K562 (cell line): ENCODE measurements around the gene SLC49A3. TPM values are rescaled to one million over a fixed set of nuclear protein-coding genes. Genes with fewer than 3 reads are reported as not detected.

ENCODE experiments used
- ATAC-seq: fragments of 200-7000 bp; cut with Tn5 transposase; 3 replicates; pipeline ENCODE4 v1.9.1; 2020; ENCODE audit warnings: moderate library complexity
- BruUV-seq: library from RNA; stranded (reverse); fragments of 400-500 nt; replicated peaks from 2 replicates; lab custom pipeline; 2021; lab: Mats Ljungman, UMichigan
- CTCF ChIA-PET: fragments of 300-600 bp; formaldehyde crosslinking; extraction: SDS; loops from one replicate; lab custom pipeline; 2021; ENCODE audit warnings: low intra/inter-chr PET ratio; lab: Yijun Ruan, JAX
- POLR2A ChIA-PET: fragments of 300-600, 350-650 bp; sonication (Branson Sonifier 250); formaldehyde crosslinking; extraction: SDS; loops from one replicate; lab custom pipeline; 2021; ENCODE audit warnings: antibody characterized with exemption, inconsistent platforms; lab: Yijun Ruan, JAX
- DNase-seq, 4 experiments: peaks; one replicate each; pipeline versions ENCODE4 v3.0.0 to v3.0.0-alpha.2; 2011 to 2018; ENCODE audit warnings: low spot score in 3 of 4, mixed read lengths in 3 of 4; ENCODE audit errors: extremely low read depth in 1 of 4
- FAIRE-seq: peaks from 2 replicates; lab custom pipeline; 2011; peaks lifted over from hg19 to GRCh38; lab: Jason Lieb, UNC
- H2AFZ ChIP-seq: 2 replicates; pipeline ENCODE4 v1.6.0; 2011; ENCODE audit warnings: low read depth, low read length, control low read depth, inconsistent platforms
- H3K27ac ChIP-seq: fragments of 200-600 bp; 3 replicates; pipeline ENCODE4 v1.8.0; 2011; ENCODE audit warnings: low read depth, mild to moderate bottlenecking, control low read depth, inconsistent platforms, low read length, moderate library complexity, mixed read lengths; ENCODE audit errors: extremely low read depth
- H3K27me3 ChIP-seq, 2 experiments: fragments of 300-600 bp in 1 of 2; 2 replicates in 1 of 2; 3 replicates in 1 of 2; pipeline versions ENCODE4 v1.6.0 to v1.8.0; 2011; ENCODE audit warnings: inconsistent platforms in 2 of 2, low read length in 2 of 2, mild to moderate bottlenecking in 1 of 2, mixed read lengths in 1 of 2, moderate library complexity in 1 of 2; ENCODE audit not compliant: control insufficient read depth in 2 of 2, insufficient read depth in 2 of 2
- H3K36me3 ChIP-seq: fragments of 300-600 bp; 3 replicates; pipeline ENCODE4 v1.8.0; 2011; ENCODE audit warnings: mild to moderate bottlenecking, low read length, inconsistent platforms; ENCODE audit not compliant: control insufficient read depth, insufficient read depth
- H3K4me1 ChIP-seq, 2 experiments: fragments of 200-600 bp in 1 of 2; replicated peaks in 1 of 2; 2 replicates in 1 of 2; 3 replicates in 1 of 2; pipeline versions ENCODE4 v1.5.1 to v1.8.0; 2011; ENCODE audit warnings: inconsistent platforms in 2 of 2, low read length in 2 of 2, mild to moderate bottlenecking in 1 of 2, mixed read lengths in 1 of 2, moderate library complexity in 1 of 2; ENCODE audit not compliant: control insufficient read depth in 2 of 2, insufficient read depth in 2 of 2
- H3K4me2 ChIP-seq: 2 replicates; pipeline ENCODE4 v1.6.1; 2011; ENCODE audit warnings: low read length, control low read depth, inconsistent platforms, mixed read lengths; ENCODE audit not compliant: insufficient read depth
- H3K4me3 ChIP-seq: fragments of 200-600 bp; sonication (generic), shearing (Covaris generic); 2 replicates; pipeline ENCODE4 v1.5.1; 2016; ENCODE audit warnings: control low read depth, inconsistent platforms
- H3K79me2 ChIP-seq: fragments of 200-600 bp; 3 replicates; pipeline ENCODE4 v1.8.0; 2011; ENCODE audit warnings: low read length, inconsistent platforms; ENCODE audit not compliant: control insufficient read depth, insufficient read depth
- H3K9ac ChIP-seq, 2 experiments: 2 replicates each; pipeline versions ENCODE4 v1.6.0 to v1.6.1; 2011; ENCODE audit warnings: low read depth in 2 of 2, low read length in 2 of 2, control low read depth in 1 of 2, inconsistent platforms in 1 of 2, mild to moderate bottlenecking in 1 of 2, mixed read lengths in 1 of 2; ENCODE audit not compliant: insufficient read depth in 1 of 2
- H3K9me1 ChIP-seq: one replicate; pipeline ENCODE4 v1.6.0; 2011; ENCODE audit warnings: inconsistent platforms, mild to moderate bottlenecking, low read length, moderate library complexity; ENCODE audit not compliant: control insufficient read depth, insufficient read depth
- H3K9me3 ChIP-seq: replicated peaks from 2 replicates; pipeline ENCODE4 v1.5.1; 2011; ENCODE audit warnings: low read depth, low read length, inconsistent platforms; ENCODE audit not compliant: control insufficient read depth, insufficient read depth
- H4K20me1 ChIP-seq: replicated peaks from 2 replicates; pipeline ENCODE4 v1.6.1; 2011; ENCODE audit warnings: low read length, inconsistent platforms, mixed read lengths; ENCODE audit not compliant: control insufficient read depth, insufficient read depth
- CBX5 ChIP-seq: IDR thresholded peaks from 2 replicates; pipeline ENCODE4 v1.6.1; 2014; ENCODE audit warnings: low read depth, borderline replicate concordance
- NRF1 ChIP-seq, 2 experiments: fragments of 450-650 bp; IDR thresholded peaks in 1 of 2; conservative IDR thresholded peaks in 1 of 2; 2 replicates each; pipeline ENCODE4 v1.6.1; 2014; ENCODE audit warnings: mild to moderate bottlenecking in 2 of 2
- USF1 ChIP-seq: sonication (generic); formaldehyde crosslinking; IDR thresholded peaks from 2 replicates; pipeline ENCODE4 v1.9.0; 2022; ENCODE audit warnings: mild to moderate bottlenecking, missing genetic modification reagents
- USF2 ChIP-seq: sonication (generic); formaldehyde crosslinking; IDR thresholded peaks from 2 replicates; pipeline ENCODE4 v1.5.0; 2020; ENCODE audit warnings: missing genetic modification reagents
- WGBS: fragments of 100-300 bp; shearing (Covaris generic); methylation state at CpG from one replicate; pipeline ENCODE4 v1.1.6; 2016; ENCODE audit warnings: low coverage, mixed read lengths; ENCODE audit not compliant: insufficient coverage; ENCODE audit errors: missing lambda C conversion rate; 5-methylcytosine and 5-hydroxymethylcytosine counted together
- in situ Hi-C: fragments of 300-500 bp; cut with MboI; formaldehyde crosslinking; loops from 4 replicates; pipeline ENCODE4 v1.15.0; 2018; ENCODE audit warnings: inconsistent platforms, mixed read lengths
- intact Hi-C: fragments of 100-400 bp; cut with micrococcal nuclease; formaldehyde crosslinking; loops from 2 replicates; pipeline ENCODE4 v1.14.2; 2022
- polyA plus RNA-seq, 8 experiments: library from polyadenylated mRNA; depleted of rRNA in 4 of 8; stranded (reverse) in 5 of 8; unstranded in 3 of 8; fragments of >200 nt; fragmentation: Nextera tagmentation in 2 of 8; fragmentation: Illumina TruSeq in 1 of 8; extraction: Ambion mirVana in 2 of 8; extraction: Trizol in 1 of 8; gene quantifications; 2 replicates each; pipeline versions ENCODE4 v1.2.1 to v1.2.3, GENCODE V29; 2011 to 2014; ENCODE audit warnings: inconsistent platforms in 1 of 8, missing spikeins in 1 of 8
- total RNA-seq, 7 experiments: library from RNA; depleted of rRNA in 6 of 7; stranded (reverse); fragments of >200 nt in 6 of 7; fragmentation: Illumina TruSeq in 2 of 7; extraction: Trizol in 2 of 7; gene quantifications; 2 replicates each; pipeline versions ENCODE4 v1.2.1 to v1.2.3, GENCODE V29; 2011 to 2021; ENCODE audit warnings: low replicate concordance in 1 of 7

The SLC49A3 gene
- total and polyA plus RNA-seq, 9 of the 15 experiments (the other 6 are each of a cell fraction or from before 2014, with no cell fraction given): 0.24 to 0.41 TPM; not detected in 7

- no peaks in the 10 kb centered on the region for H4K20me1 ChIP-seq
- peaks cover 0 to 17% of the 10 kb centered on the region in 2 experiments; a peak in 1 of 5 replicates for H3K4me1 ChIP-seq
- no peaks in the 10 kb centered on the region for H3K9me3 ChIP-seq
- no peak for DNase-seq
- WGBS: 6% methylated on average over 32 of the region's 32 CpGs
- in situ Hi-C loops: no loop called here
- no peak for FAIRE-seq
- intact Hi-C loops: no loop called here
- H2AFZ ChIP-seq: no peak overlapping the region
- H3K9me1 ChIP-seq: no peaks in the 10 kb centered on the region
- no peak for TF ChIP-seq CBX5
- TF ChIP-seq USF2 (CRISPR knock-in tag): peak; percentile 55
- peak in 1 of 2 experiments; percentile 30; a peak in 1 of 4 replicates for TF ChIP-seq NRF1 (conservative IDR thresholded peaks at IDR 0.05 in 1 of 2, IDR thresholded peaks at IDR 0.05 in 1 of 2)
- TF ChIP-seq USF1: peak; percentile 56
- no peaks in the 10 kb centered on the region for H3K79me2 ChIP-seq
- H3K4me2 ChIP-seq: no peak overlapping the region
- H3K9ac ChIP-seq: no peak overlapping the region
- H3K27ac ChIP-seq: no peak overlapping the region
- no peaks in the 10 kb centered on the region for H3K36me3 ChIP-seq
- CTCF ChIA-PET: no interaction called here
- POLR2A ChIA-PET: no interaction called here
- peaks cover 20 to 54% of the 10 kb centered on the region in 2 experiments for H3K27me3 ChIP-seq
- peak; percentile 31; the same call in 1 of the 3 replicates for ATAC-seq
- H3K4me3 ChIP-seq: no peak overlapping the region
- BruUV-seq: no TSS peak
These were observed 51.2 kb downstream of the SLC49A3 start for GRCh38 chr4:637536-638280.
